HG03280 (cell line): ENCODE results near the gene NAIP.
"Not testable (repeated sequence)": the region's sequence is repeated elsewhere in the genome, so short reads cannot be mapped to it uniquely, and the experiment has no call there.

ENCODE experiments used
- ATAC-seq: cut with Tn5 transposase; IDR thresholded peaks from one replicate; pipeline ENCODE4 v1.9.1; 2021; ENCODE audit warnings: mild to moderate bottlenecking, moderate library complexity; ENCODE audit not compliant: unreplicated experiment

The NAIP gene

GRCh38 chr5:70931709-70932368 is 93.3 kb downstream of the NAIP start:
- not testable (repeated sequence) for ATAC-seq

- ATAC-seq: peak; percentile 42
Observed at GRCh38 chr5:70925211-70925562, 100.0 kb downstream of the NAIP start.
